ENCODE results near the gene NPY4R.
"Not testable (repeated sequence)": the region's sequence is repeated elsewhere in the genome, so short reads cannot be mapped to it uniquely, and the experiment has no call there.

GRCh38 chr10:46423550-46423949 is 42.2 kb downstream of the NPY4R start:
- TF ChIP-seq POLR2A, POLR2AphosphoS5 (IDR thresholded peaks at IDR 0.05): not testable (repeated sequence)
- TF ChIP-seq, protein P1, sequence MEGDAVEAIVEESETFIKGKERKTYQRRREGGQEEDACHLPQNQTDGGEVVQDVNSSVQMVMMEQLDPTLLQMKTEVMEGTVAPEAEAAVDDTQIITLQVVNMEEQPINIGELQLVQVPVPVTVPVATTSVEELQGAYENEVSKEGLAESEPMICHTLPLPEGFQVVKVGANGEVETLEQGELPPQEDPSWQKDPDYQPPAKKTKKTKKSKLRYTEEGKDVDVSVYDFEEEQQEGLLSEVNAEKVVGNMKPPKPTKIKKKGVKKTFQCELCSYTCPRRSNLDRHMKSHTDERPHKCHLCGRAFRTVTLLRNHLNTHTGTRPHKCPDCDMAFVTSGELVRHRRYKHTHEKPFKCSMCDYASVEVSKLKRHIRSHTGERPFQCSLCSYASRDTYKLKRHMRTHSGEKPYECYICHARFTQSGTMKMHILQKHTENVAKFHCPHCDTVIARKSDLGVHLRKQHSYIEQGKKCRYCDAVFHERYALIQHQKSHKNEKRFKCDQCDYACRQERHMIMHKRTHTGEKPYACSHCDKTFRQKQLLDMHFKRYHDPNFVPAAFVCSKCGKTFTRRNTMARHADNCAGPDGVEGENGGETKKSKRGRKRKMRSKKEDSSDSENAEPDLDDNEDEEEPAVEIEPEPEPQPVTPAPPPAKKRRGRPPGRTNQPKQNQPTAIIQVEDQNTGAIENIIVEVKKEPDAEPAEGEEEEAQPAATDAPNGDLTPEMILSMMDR (IDR thresholded peaks at IDR 0.05): not testable (repeated sequence)

Measured in transverse colon (tissue), 4 donors.